ENCODE data around the gene PATL2.
"Not testable (repeated sequence)": the region's sequence is repeated elsewhere in the genome, so short reads cannot be mapped to it uniquely, and the experiment has no call there.

- TF ChIP-seq CTCF (conservative IDR thresholded peaks at IDR 0.05; ENCODE audit: low read depth, low read length); EZH2 (IDR thresholded peaks at IDR 0.05; ENCODE audit: borderline replicate concordance, low read depth, low read length, poor library complexity, severe bottlenecking): not testable (repeated sequence)
Measured at GRCh38 chr15:44739222-44739847, 28.2 kb upstream of the PATL2 start.
